C4-2B (cell line): ENCODE results near the gene FGF6.

Experiments
- CTCF ChIP-seq: fragments of 450-650 bp; conservative IDR thresholded peaks from 2 replicates; pipeline ENCODE4 v1.5.1; 2017; ENCODE audit warnings: mild to moderate bottlenecking
- ZFX ChIP-seq: fragments of 450-650 bp; IDR thresholded peaks from 2 replicates; pipeline ENCODE4 v1.6.1; 2017

DNA sequence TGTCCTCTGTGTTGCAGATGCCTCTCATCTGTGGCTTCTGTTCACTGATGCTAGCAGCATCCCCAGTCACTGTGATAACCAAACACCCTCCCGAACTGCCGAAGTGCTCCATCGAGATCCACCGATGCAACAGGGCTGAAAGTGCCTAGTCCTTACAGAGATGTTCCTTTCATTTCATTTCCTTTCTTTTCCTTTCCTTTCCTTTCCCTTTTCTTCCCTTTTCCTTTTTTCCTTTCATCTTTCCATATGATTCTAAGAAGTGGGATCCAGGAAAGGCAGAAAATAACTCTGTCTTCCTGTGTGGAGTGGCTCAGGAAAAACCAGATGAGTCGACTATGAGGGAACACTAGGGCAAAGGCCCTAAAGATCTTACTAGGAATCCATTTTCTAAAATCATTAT is 26.7 kb downstream of the FGF6 start:
- TF ChIP-seq CTCF (no peak), ZFX (no peak)
